Activated naive CD8-positive, alpha-beta T cell treated with anti-CD3 and anti-CD28 coated beads for 36 hours (primary cell): ENCODE data around the gene PTMS. TPM values are rescaled to one million over a fixed set of nuclear protein-coding genes. Genes with fewer than 3 reads are reported as not detected.
A peak's percentile ranks its signal among the peaks of the same experiment; 100 is the strongest.

Source experiments
- DNase-seq: peaks from one replicate; pipeline ENCODE4 v3.0.0; 2021
- H3K27ac Mint-ChIP-seq: one replicate; pipeline ENCODE4 v1.8.0; 2022; ENCODE audit warnings: mild to moderate bottlenecking, moderate library complexity, mixed read lengths
- H3K27me3 Mint-ChIP-seq: one replicate; pipeline ENCODE4 v1.8.0; 2022; ENCODE audit warnings: mild to moderate bottlenecking, mixed read lengths
- H3K36me3 Mint-ChIP-seq: one replicate; pipeline ENCODE4 v1.8.0; 2021; ENCODE audit warnings: mild to moderate bottlenecking, mixed read lengths
- H3K4me1 Mint-ChIP-seq: one replicate; pipeline ENCODE4 v1.8.0; 2021; ENCODE audit warnings: mixed read lengths
- H3K4me3 Mint-ChIP-seq: one replicate; pipeline ENCODE4 v1.8.0; 2022; ENCODE audit warnings: mild to moderate bottlenecking, moderate library complexity, mixed read lengths
- H3K9me3 Mint-ChIP-seq: one replicate; pipeline ENCODE4 v1.8.0; 2022; ENCODE audit warnings: mixed read lengths
- total RNA-seq, 2 experiments: library from RNA; stranded (reverse); gene quantifications; one replicate each; pipeline ENCODE4 v1.2.3, GENCODE V29; 2021

PTMS gene
- total RNA-seq, 2 experiments from 2014 or later: 23.3 to 25.1 TPM

DNA sequence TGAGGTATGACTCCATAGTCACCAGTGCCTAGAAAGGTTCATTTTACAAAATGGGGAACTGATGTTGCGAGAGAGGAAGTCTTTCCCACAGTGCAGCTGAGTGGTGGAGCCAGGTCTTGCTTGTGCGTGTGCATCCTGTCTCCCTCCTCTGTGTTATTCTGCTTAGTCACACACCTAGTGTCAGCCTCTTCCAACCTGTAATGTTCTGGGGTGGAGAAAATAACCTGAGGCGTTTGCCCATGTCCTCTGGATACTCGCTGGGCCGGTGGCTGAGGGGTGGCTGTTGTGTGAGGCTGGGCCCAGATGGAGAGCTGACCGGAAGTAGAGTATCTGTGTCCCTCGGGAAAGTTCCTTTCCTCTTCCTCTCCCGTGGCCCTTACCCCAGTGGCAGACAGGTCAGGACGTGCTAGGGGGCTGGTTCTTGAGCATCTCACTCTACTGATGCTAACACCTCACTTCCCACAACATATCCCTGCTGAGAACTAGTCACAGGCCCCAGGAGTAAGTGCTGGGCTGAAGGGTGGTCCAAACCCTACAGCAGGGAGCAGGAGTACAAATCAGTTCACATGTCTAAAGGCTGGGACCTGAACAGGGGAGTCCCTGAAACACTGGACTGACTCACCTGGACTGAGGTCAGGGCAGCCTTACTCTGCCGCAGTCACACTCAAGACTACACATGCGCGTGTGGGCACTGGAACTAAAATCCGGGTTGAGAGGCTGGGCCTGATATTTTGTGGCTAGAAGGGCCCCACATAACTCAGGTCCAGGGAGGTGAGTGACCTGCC is 20.2 kb upstream of the PTMS start:
- Mint-ChIP-seq H3K4me3 (no peak overlapping the region), H3K27ac (peak overlapping the region; percentile 77)
- DNase-seq: no peak

DNA sequence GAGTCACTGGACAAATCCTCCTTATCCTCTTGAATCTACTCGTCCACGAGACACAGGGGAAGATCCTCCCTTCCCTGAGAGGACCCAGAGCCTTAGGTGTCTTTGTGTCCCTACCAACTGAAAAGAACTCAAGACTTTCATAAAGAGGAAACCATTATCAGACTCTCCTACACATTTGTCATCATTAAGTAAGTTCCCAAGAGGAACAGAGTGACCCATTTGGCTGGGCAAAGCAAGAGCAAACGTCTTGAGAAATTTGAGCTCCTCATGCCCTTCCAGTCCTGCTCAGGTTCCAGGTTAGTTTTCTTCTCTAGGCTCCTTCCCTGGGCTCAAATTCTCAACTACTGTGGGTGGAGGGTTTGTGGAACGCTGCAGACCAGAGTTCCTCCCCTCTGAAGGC is 18.9 kb upstream of the PTMS start:
- H3K36me3 Mint-ChIP-seq: peaks cover 46% of the 10 kb centered on the region
- H3K4me1 Mint-ChIP-seq: peaks cover 37% of the 10 kb centered on the region
- H3K4me3 Mint-ChIP-seq: no peak overlapping the region

More for the DNA sequence above, 20.2 kb upstream of the PTMS start:
- H3K4me1 Mint-ChIP-seq: peaks cover 27% of the 10 kb centered on the region
- H3K27me3 Mint-ChIP-seq: no peaks in the 10 kb centered on the region
- H3K36me3 Mint-ChIP-seq: peaks cover 44% of the 10 kb centered on the region
- no peaks in the 10 kb centered on the region for H3K9me3 Mint-ChIP-seq

GRCh38 chr12:6748761-6749160 is 17.4 kb upstream of the PTMS start:
- no peak for DNase-seq
- no peak overlapping the region for H3K4me3 Mint-ChIP-seq
- H3K27me3 Mint-ChIP-seq: no peaks in the 10 kb centered on the region
- H3K9me3 Mint-ChIP-seq: no peaks in the 10 kb centered on the region
- H3K36me3 Mint-ChIP-seq: peaks cover 42% of the 10 kb centered on the region
- H3K27ac Mint-ChIP-seq: no peak overlapping the region
- H3K4me1 Mint-ChIP-seq: peaks cover 27% of the 10 kb centered on the region

More for the DNA sequence above, 18.9 kb upstream of the PTMS start:
- Mint-ChIP-seq H3K27ac (peak overlapping the region; percentile 68), H3K27me3 (no peaks in the 10 kb centered on the region), H3K9me3 (no peaks in the 10 kb centered on the region)
- DNase-seq: no peak

GRCh38 chr12:6750506-6750905 is 15.7 kb upstream of the PTMS start:
- peaks cover 32% of the 10 kb centered on the region for H3K36me3 Mint-ChIP-seq
- no peak overlapping the region for H3K27ac Mint-ChIP-seq

DNA sequence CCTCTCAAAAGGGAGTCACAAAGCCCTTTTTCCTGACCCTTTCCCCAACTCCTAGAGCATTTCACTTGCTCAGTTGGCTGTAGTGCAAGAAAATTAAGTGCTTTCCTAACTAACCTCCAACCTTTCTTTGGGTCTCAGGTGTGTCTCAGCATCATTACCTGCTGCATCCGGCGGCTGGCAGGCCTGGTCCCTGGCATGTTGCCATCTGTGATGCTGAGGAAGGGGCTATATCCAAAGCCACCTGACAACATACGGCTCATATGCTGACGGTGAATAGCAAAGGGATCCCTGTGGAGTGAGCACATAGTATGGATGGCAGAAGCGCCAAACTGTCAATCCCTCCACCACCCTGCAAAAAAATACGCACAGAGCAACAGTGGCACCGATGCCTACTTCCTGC is 14.4 kb upstream of the PTMS start:
- Mint-ChIP-seq H3K9me3 (no peaks in the 10 kb centered on the region), H3K36me3 (peaks cover 25% of the 10 kb centered on the region), H3K4me3 (peak overlapping the region; percentile 92), H3K4me1 (peaks cover 20% of the 10 kb centered on the region), H3K27me3 (no peaks in the 10 kb centered on the region), H3K27ac (peak overlapping the region; percentile 96)
- DNase-seq: no peak

More at GRCh38 chr12:6750506-6750905, 15.7 kb upstream of the PTMS start:
- no peaks in the 10 kb centered on the region for H3K27me3 Mint-ChIP-seq
- H3K4me1 Mint-ChIP-seq: peaks cover 26% of the 10 kb centered on the region
- H3K4me3 Mint-ChIP-seq: no peak overlapping the region
- no peak for DNase-seq
- H3K9me3 Mint-ChIP-seq: no peaks in the 10 kb centered on the region

DNA sequence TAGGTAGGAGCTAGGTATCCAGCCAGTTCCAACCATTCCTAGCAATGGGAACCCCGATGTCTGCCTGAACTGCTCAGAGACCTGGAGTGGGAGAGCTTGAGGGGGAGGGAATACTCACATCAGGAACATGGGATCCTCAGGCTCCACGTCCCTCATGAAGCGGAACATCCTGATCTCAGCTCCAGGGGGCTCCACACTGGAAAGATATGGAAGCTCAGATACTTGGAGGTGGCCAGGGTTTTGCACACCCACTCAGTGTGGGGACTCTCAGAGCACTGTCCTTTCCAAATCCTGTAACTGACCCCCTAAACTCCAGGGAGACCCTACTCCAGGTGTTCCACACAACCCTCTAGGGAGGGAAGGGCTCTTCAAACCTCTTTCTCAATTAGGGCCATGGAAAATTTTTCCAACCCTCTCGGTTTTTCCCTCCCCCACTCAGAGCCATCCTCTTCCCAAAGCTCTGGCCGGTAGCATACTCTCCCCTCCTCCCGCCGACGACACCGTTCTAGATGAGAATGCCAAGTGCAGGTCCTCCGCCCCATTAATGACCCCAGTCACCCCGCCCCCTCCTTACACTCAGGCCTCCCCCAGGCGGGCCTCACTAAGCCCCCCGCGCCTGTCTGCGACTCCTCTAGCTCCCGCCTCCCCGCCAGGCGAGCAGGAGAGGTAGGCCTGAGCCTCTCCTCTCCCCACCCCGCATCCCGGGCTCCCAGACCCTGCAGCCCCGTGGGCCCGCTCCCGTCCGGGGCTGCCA is 13.8 kb upstream of the PTMS start:
- peak; percentile 53 for DNase-seq
- Mint-ChIP-seq H3K9me3 (no peaks in the 10 kb centered on the region), H3K27ac (peak overlapping the region; percentile 96), H3K4me3 (peak overlapping the region; percentile 92), H3K4me1 (peaks cover 20% of the 10 kb centered on the region), H3K27me3 (peaks cover 3% of the 10 kb centered on the region), H3K36me3 (peaks cover 22% of the 10 kb centered on the region)

- H3K27ac Mint-ChIP-seq: peak within 1 kb of the TSS; percentile 96
- peaks cover 13% of the 10 kb centered on the region for H3K36me3 Mint-ChIP-seq
- H3K9me3 Mint-ChIP-seq: no peaks in the 10 kb centered on the region
- peak within 1 kb of the TSS; percentile 92 for H3K4me3 Mint-ChIP-seq
- H3K4me1 Mint-ChIP-seq: peaks cover 20% of the 10 kb centered on the region
- H3K27me3 Mint-ChIP-seq: peaks cover 3% of the 10 kb centered on the region
- peak; percentile 98 for DNase-seq
Measured at GRCh38 chr12:6752921-6753771, 13.0 kb upstream of the PTMS start, which contains the start of gene MLF2. Gene MLF2, minus strand, starts transcription at chr12:6753141. Its CDS starts 807 bp downstream, at chr12:6752334.

- H3K36me3 Mint-ChIP-seq: peaks cover 11% of the 10 kb centered on the region
- peak overlapping the region; percentile 96 for H3K27ac Mint-ChIP-seq
Measured at GRCh38 chr12:6753772-6754356, 12.3 kb upstream of the PTMS start.

GRCh38 chr12:6754411-6754810 is 11.8 kb upstream of the PTMS start:
- H3K4me3 Mint-ChIP-seq: peak overlapping the region; percentile 30

More at GRCh38 chr12:6753772-6754356, 12.3 kb upstream of the PTMS start:
- Mint-ChIP-seq H3K4me1 (peaks cover 24% of the 10 kb centered on the region), H3K4me3 (peak overlapping the region; percentile 92), H3K9me3 (no peaks in the 10 kb centered on the region), H3K27me3 (peaks cover 3% of the 10 kb centered on the region)
- DNase-seq: no peak

DNA sequence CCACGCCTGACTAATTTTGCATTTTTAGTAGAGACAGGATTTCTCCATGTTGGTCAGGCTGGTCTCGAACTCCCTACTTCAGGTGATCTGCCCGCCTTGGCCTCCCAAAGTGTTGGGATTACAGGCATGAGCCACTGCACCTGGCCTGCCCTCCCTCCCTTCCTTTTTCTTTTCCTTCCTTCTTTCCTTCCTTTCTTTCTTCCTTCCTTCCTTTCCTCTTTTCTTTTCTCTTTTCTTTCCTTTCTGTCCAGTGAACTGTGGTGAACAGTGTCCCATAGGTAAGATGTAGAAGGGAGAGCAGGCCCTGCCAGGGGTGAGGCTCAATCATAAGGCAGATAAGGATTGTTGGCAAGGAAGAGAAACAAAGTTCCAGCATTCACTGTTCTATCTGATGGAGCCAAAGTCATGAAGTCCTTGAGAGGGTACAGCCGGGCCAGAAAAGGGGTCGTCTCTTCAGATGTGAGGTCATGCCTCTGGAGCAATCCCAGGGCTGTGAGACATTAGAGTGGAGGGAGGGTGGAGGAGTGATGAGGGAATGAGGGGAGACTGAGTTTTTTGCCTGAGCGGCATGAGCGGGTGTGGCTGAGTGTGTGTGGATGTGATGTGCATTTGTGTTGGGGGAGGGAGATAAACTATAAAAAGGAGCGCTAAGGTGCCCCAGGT is 9.0 kb upstream of the PTMS start:
- Mint-ChIP-seq H3K27ac (no peak overlapping the region), H3K36me3 (no peaks in the 10 kb centered on the region), H3K9me3 (no peaks in the 10 kb centered on the region), H3K27me3 (peaks cover 9% of the 10 kb centered on the region), H3K4me1 (peaks cover 15% of the 10 kb centered on the region), H3K4me3 (no peak overlapping the region)
- DNase-seq: no peak

More at GRCh38 chr12:6754411-6754810, 11.8 kb upstream of the PTMS start:
- peaks cover 3% of the 10 kb centered on the region for H3K27me3 Mint-ChIP-seq
- peaks cover 24% of the 10 kb centered on the region for H3K4me1 Mint-ChIP-seq
- peaks cover 10% of the 10 kb centered on the region for H3K36me3 Mint-ChIP-seq
- no peak overlapping the region for H3K27ac Mint-ChIP-seq
- no peaks in the 10 kb centered on the region for H3K9me3 Mint-ChIP-seq
- no peak for DNase-seq

- Mint-ChIP-seq H3K27ac (no peak overlapping the region), H3K36me3 (no peaks in the 10 kb centered on the region), H3K9me3 (no peaks in the 10 kb centered on the region), H3K27me3 (peaks cover 22% of the 10 kb centered on the region), H3K4me3 (no peak overlapping the region), H3K4me1 (peaks cover 11% of the 10 kb centered on the region)
- DNase-seq: no peak
Measured at GRCh38 chr12:6758506-6759095, 7.6 kb upstream of the PTMS start.

GRCh38 chr12:6759741-6760140 is 6.4 kb upstream of the PTMS start:
- Mint-ChIP-seq H3K4me3 (no peak overlapping the region), H3K9me3 (no peaks in the 10 kb centered on the region), H3K36me3 (peaks cover 4% of the 10 kb centered on the region), H3K27me3 (peaks cover 34% of the 10 kb centered on the region), H3K27ac (no peak overlapping the region), H3K4me1 (peaks cover 12% of the 10 kb centered on the region)
- DNase-seq: no peak

DNA sequence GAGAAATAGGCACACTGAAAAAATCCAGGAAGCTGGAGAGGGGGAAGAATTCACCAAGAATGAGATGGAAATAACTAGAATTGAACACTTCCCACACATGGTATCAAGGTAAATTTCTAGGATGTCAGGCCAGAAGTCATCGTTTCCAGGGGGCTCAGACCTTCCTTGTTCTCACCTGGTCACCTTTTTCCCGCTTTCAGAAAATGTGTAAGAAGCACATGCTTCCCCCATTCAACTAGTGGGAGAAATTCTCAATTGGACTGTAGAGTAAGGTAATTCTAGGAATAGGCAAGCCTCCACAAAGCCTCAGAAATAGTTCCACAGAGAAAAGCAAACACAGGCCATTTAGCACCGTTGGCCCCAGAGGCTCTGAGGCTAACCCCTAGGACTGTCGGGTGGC is 2.8 kb upstream of the PTMS start:
- H3K27me3 Mint-ChIP-seq: peaks cover 60% of the 10 kb centered on the region
- H3K9me3 Mint-ChIP-seq: no peaks in the 10 kb centered on the region
- H3K36me3 Mint-ChIP-seq: peaks cover 7% of the 10 kb centered on the region
- H3K4me1 Mint-ChIP-seq: peaks cover 28% of the 10 kb centered on the region
- no peak for DNase-seq
- H3K27ac Mint-ChIP-seq: no peak overlapping the region
- H3K4me3 Mint-ChIP-seq: no peak overlapping the region
